NK-92 (cell line): ENCODE results near the gene INF2.
A peak's percentile ranks its signal among the peaks of the same experiment; 100 is the strongest.

Source experiments
- DNase-seq: peaks from one replicate; lab custom pipeline; 2025; ENCODE audit not compliant: unreplicated experiment; lab: John Stamatoyannopoulos, UW

Gene INF2

DNA sequence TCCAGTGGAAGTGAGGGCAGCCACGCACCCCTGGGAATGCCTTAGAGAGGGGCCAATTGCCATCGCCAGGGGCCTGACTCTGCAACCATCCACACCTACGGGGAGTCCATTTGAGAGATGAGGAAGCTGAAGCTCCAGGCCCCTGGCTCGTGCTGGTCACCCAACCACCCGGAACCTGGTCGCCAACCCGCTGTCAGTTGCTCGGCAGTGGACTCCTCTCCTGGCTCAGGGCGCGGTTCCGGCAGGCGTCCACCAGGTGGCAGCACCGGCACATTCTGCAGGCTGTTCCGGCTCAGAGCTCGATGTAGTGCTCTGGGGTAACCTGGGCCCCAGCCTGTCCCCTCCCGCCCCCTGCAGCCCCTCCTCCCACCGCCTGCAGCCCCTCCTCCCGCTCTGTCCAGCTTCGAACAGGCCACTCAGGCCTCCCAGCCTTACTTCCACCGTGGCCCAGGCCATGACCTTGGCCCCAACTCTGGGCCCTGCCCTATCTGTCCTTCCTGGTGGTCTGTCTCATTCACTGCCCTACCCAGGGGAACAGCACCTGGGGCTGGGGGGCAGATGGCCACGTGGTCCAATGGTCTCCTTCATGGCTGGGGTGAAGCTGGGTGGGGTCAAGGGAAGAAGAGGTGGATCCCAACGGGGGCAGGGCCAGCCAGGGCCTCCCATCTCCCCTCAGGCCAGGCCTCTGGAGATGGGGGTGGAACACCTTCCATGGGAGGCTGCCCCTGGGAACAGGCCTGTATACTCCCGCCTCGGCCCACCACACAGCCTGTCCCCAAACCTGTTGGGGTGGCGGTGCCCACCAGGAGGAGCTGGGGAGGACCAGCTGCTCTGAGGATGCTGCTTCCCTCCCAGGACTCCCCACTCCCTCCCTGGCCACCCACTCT lies 79.3 kb downstream of the INF2 start:
- peak; percentile 19 for DNase-seq

DNA sequence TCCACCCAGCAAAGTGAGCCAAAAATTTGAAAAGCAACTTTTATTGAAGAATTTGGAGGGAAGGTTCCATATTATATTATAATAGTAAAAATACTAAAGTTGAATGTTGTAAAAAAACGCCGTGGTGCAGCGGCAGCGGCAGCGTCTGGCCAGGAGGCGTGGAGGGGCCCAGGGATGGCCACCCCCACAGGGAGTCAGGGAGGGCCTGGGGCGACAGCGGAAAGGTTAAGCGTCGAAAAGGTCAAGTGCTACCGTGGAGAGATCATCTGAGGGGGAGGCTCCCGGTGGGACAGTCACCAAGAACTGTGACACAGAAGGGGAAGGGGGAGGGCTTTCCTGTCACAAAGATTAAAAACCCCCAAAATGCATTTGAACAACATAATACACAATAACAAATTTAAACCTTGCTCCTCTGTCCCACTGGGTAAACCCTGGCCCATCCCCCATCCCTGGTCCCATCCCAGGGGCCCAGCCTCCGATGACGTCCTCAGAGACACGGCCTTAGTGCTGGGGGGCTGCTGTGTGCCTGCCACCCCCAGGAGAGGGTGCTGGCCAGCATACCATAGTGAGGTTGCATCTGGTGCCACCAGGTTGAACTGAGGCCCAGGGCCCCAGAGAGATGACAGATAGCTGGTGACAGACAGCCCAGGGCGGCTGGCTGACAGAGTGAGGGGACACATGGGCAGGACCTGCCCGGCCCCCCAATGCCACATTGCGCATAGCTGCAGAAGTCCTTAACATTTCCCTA lies 80.1 kb downstream of the INF2 start:
- DNase-seq: no peak

DNA sequence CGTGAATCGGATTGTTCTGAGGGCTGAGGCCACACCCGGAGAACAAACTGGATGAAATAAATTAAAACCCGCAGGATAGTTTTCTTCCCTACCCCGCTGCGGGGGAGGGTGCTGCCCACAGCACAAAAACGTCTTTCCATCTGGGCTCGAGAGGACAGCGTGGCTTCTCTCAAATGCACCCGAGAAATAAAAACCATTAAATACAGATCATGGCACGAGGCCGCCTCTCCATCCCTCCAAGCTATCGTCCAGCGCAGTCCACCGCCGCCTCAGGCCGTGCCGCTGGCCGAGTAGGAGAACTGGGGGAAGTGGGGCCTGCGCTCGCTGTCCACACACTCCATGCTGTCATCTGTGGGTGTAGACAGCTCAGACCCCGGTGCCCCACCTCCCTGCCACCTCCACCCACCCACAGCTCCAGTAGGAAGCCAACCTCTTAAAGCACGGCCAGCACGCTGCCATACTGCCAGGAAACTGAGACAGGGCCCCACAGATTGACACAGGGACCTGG lies 80.7 kb downstream of the INF2 start:
- no peak for DNase-seq

DNA sequence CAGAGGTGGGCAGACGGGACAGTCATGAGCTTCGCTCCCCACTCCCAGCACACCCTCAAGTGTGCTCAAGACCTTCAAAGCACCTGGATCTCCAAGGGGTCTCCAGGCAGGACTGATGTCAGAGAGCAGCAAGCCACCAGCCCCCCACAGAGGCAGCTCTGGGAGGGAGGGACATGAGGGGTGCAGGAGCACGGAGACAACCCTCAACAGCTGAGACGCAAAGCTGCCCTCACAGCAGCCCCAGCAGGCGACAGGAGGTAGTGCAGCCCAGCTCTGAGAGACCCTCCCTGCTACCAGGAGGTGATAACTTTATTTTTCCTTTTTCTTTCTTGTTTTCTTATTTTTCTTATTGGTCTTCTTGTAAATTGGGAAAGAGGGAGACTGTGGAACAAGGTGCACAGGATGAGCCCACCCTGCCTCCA lies 81.4 kb downstream of the INF2 start:
- no peak for DNase-seq

DNA sequence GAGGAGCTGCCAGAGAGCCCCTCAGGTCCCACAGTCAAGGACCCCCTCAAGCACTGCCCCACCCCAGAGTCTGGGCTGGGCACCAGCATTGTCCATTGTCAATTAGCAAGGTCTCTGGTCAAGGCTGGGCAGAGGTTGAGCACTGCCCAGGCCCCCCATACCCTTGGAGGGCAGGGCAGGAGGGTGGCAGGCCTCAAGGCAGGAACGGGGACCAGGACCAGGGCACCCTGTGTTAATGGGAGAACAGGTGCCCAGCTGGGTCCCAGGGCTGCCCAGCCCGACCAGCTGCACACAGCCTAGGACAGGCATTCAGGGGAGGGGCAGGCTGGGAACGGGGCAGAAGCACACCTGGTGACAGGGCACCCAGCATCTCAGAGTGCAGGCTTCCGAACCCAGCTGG lies 82.0 kb downstream of the INF2 start:
- DNase-seq: no peak
